Stomach smooth muscle (tissue), 2 donors: ENCODE measurements around the gene ATP9B.

Experiments used
- H3K27ac ChIP-seq: one replicate; pipeline ENCODE4 v1.7.0; 2013; ENCODE audit warnings: mild to moderate bottlenecking, low read length, inconsistent platforms
- H3K27me3 ChIP-seq, 2 donors: one replicate each; pipeline ENCODE4 v1.7.0; 2013; ENCODE audit warnings: low read length in 2 of 2; ENCODE audit not compliant: insufficient read depth in 2 of 2, control insufficient read depth in 1 of 2
- H3K36me3 ChIP-seq, 2 donors: one replicate each; pipeline ENCODE4 v1.7.0; 2013; ENCODE audit warnings: low read length in 2 of 2; ENCODE audit not compliant: control insufficient read depth in 2 of 2, insufficient read depth in 2 of 2
- H3K4me1 ChIP-seq: one replicate; pipeline ENCODE4 v1.7.0; 2013; ENCODE audit warnings: low read length; ENCODE audit not compliant: control insufficient read depth, insufficient read depth
- H3K4me3 ChIP-seq, 2 donors: one replicate each; pipeline ENCODE4 v1.7.0; 2013; ENCODE audit warnings: low read length in 2 of 2
- H3K9ac ChIP-seq, 2 donors: one replicate each; pipeline ENCODE4 v1.7.0; 2013; ENCODE audit warnings: low read length in 2 of 2, mild to moderate bottlenecking in 1 of 2
- H3K9me3 ChIP-seq, 2 donors: one replicate each; pipeline ENCODE4 v1.7.0; 2013; ENCODE audit warnings: low read length in 2 of 2; ENCODE audit not compliant: control insufficient read depth in 2 of 2
- donor health status: healthy.
- donor health status: Pancreatic carcinoma.

The ATP9B gene

DNA sequence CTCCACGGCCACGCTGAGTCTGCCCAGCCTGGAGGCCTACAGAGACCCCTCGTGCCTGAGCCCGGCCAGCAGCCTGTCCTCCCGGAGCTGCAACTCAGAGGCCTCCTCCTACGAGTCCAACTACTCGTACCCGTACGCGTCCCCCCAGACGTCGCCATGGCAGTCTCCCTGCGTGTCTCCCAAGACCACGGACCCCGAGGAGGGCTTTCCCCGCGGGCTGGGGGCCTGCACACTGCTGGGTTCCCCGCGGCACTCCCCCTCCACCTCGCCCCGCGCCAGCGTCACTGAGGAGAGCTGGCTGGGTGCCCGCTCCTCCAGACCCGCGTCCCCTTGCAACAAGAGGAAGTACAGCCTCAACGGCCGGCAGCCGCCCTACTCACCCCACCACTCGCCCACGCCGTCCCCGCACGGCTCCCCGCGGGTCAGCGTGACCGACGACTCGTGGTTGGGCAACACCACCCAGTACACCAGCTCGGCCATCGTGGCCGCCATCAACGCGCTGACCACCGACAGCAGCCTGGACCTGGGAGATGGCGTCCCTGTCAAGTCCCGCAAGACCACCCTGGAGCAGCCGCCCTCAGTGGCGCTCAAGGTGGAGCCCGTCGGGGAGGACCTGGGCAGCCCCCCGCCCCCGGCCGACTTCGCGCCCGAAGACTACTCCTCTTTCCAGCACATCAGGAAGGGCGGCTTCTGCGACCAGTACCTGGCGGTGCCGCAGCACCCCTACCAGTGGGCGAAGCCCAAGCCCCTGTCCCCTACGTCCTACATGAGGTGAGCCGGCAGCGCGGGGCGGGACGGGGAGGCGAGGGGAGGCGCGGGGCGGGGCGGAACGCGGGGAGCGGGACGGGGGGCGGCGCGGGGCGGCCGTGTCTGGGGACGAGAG is 341.8 kb downstream of the ATP9B start:
- Histone ChIP-seq H3K27ac (no peak overlapping the region), H3K4me1 (peaks cover under 1% of the 10 kb centered on the region), H3K36me3 (peaks cover 3 to 18% of the 10 kb centered on the region in 2 donors), H3K9me3 (no peaks in the 10 kb centered on the region), H3K4me3 (no peak overlapping the region), H3K9ac (no peak overlapping the region), H3K27me3 (no peaks in the 10 kb centered on the region)

DNA sequence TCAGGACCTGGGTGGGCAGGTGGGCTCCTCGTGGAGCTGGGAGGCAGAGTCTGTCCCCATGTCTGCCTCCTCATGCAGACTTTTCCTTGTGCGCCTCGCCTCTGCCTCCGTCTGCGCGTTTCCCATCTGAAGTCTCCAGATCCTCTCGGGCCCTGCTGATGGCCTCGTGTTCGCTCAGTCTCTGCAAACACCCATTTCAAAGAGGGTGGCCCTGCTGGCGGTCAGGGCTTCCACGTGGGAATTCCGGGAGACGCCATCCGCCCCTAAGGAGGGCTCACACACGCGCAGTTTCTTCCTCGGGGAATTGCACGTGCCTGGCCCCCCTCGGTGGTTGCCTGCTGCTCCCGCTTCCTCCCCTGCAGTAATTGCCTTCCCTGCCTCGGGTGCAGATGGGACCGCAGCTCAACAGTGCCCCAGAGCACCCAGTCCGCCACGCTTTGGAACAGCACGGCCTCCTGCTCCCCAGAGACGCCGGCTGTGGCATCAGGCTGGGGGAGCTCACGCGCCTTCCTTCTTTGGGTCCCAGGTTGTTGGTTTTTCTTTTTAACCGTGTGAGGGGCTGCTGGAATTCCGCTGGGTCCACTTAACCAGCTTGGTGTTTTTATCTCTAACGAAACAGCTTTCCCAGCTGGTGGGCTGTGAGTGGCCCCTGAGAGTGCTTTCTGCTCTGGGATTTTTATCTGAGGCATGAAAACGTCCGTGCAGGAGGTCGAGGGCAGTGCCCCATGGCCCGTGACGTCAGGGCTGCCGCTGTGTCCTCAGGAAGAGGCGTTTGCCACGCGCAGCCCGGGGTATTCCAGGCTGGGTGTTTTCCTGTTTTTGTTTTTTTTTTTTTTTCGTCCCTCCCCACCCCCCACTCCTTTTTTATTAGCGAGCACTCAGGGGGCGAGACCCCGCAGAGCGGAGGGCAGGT is 342.7 kb downstream of the ATP9B start:
- H3K9ac ChIP-seq, result no peak overlapping the region
- no peaks in the 10 kb centered on the region for H3K27me3 ChIP-seq
- H3K4me1 ChIP-seq, result no peaks in the 10 kb centered on the region
- H3K4me3 ChIP-seq, result no peak overlapping the region
- H3K36me3 ChIP-seq, result peaks cover 3 to 18% of the 10 kb centered on the region in 2 donors
- H3K27ac ChIP-seq, result no peak overlapping the region
- H3K9me3 ChIP-seq, result no peaks in the 10 kb centered on the region

DNA sequence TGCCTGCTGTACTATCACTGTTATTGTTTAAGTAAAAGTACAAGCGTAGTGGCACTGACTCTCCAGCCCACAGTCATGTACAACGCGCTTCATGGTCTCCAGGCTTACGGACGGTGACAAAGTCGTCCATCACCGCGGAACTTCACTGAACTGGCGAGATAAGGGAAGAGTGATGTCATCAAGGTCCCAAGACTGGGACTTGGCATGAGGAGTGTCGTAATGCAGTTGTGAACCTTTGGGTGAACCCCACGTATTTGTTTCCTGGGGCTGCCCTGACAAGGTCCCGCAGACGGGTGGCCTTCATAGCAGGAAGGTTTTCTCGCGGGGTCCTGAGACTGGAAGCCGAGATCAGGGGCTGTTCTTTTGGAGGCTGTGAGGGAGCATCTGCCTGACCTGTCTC is 343.8 kb downstream of the ATP9B start:
- Histone ChIP-seq H3K4me3 (no peak overlapping the region), H3K27ac (no peak overlapping the region), H3K4me1 (no peaks in the 10 kb centered on the region), H3K36me3 (peaks cover 3 to 18% of the 10 kb centered on the region in 2 donors), H3K9ac (no peak overlapping the region), H3K27me3 (no peaks in the 10 kb centered on the region), H3K9me3 (no peaks in the 10 kb centered on the region)

DNA sequence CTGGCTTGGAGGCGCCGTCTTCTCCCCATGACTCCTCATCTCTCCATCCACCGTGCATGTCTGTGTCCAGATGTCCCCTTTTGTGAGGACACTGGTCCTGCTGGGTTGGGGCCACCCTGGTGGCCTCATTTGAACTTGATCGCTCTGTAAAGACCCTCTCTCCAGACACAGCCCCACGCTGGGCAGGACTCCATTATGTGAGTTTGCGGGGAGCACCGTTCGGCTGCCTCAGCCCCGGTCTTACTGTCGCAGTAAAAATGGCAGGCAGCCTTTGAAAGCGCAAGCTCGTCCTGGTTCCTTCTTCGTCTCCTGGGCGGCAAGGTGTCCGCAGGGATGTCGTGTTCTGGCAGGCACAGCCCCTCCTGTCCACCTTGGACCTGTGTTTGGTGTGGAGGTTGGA is 344.2 kb downstream of the ATP9B start:
- H3K36me3 ChIP-seq, result peaks cover 3 to 18% of the 10 kb centered on the region in 2 donors
- no peaks in the 10 kb centered on the region for H3K9me3 ChIP-seq
- no peaks in the 10 kb centered on the region for H3K27me3 ChIP-seq
- no peak overlapping the region for H3K9ac ChIP-seq
- H3K4me1 ChIP-seq, result peaks cover 2% of the 10 kb centered on the region
- H3K4me3 ChIP-seq, result no peak overlapping the region
- no peak overlapping the region for H3K27ac ChIP-seq

DNA sequence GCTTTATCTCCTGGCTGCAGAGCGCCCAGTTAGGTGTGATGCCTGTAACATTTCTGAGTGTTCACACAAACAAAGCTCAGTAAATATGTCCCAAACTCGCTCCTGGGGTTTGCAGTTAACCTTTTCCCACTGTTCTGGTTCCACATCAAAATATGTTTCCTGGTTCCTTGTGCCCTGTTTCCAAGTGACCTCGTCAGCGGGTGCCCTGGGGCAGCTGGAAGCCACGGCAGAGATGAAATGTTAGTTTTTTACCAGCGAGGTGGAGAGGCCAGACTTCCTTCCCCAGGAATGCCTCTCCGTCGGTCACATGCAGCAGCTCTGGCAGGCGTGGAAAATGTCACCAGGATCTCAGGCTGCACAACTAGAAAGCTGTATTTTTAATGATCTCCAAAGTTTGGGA is 344.7 kb downstream of the ATP9B start:
- Histone ChIP-seq H3K9me3 (no peaks in the 10 kb centered on the region), H3K27ac (no peak overlapping the region), H3K4me3 (no peak overlapping the region), H3K9ac (no peak overlapping the region), H3K27me3 (no peaks in the 10 kb centered on the region), H3K36me3 (peaks cover 3 to 16% of the 10 kb centered on the region in 2 donors), H3K4me1 (peaks cover 6% of the 10 kb centered on the region)

DNA sequence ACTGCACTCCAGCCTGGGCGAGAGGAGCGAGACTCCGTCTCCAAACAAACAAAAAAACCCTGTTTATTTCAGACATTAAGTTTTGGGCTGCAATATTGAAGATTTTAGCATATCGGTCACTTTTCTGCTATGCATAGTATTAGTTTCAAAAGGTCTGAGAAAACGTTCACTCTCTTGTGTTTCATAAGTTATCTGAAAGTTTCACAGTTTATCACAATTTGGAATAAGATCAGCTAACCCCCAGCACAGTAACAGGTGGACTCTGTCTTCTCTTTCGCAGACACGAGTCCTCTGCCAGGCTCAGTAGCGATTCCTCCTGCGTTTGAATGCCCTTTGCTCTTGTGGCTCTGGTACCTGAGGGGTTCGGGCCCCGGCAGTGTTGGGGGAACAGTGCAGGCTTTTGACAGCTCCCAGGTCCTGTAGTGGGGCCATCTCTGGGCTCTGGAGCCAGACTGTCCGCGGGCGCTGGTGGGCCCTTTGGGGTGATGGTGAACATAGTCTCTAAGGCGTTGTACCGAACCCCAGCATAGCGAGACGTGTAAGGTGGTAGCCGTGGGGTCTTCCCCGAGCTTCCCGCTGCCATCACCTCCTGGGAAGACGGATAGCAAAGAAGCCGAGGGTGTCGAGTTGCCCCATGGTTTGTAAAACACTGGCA is 347.0 kb downstream of the ATP9B start:
- H3K4me1 ChIP-seq, result peaks cover 6% of the 10 kb centered on the region
- peaks cover 5 to 19% of the 10 kb centered on the region in 2 donors for H3K36me3 ChIP-seq

DNA sequence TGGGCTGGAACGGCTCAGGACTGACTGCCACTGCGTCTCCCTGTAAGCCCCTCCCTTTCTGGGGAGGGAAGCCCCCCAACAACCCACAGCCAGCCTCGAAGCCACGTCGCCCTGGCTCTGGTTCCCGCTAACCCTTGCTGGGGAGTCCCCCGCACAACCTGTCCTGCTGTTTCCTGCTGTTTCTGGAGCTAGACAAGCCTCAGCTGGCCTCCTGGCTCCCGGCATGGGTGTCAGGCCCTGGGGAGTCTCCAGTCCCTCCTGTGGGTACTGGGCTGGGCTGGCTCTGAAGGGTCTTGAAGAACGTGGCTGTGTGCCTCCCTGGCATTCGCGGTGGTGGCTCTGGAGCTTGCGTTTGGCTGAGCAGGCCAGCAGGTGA is 347.5 kb downstream of the ATP9B start:
- Histone ChIP-seq H3K27me3 (no peaks in the 10 kb centered on the region), H3K36me3 (peaks cover 9 to 21% of the 10 kb centered on the region in 2 donors), H3K27ac (no peak overlapping the region), H3K4me1 (peaks cover 6% of the 10 kb centered on the region), H3K4me3 (no peak overlapping the region), H3K9me3 (no peaks in the 10 kb centered on the region), H3K9ac (no peak overlapping the region)

More for the DNA sequence above, 347.0 kb downstream of the ATP9B start:
- Histone ChIP-seq H3K4me3 (no peak overlapping the region), H3K9ac (no peak overlapping the region), H3K9me3 (no peaks in the 10 kb centered on the region), H3K27me3 (no peaks in the 10 kb centered on the region), H3K27ac (no peak overlapping the region)

DNA sequence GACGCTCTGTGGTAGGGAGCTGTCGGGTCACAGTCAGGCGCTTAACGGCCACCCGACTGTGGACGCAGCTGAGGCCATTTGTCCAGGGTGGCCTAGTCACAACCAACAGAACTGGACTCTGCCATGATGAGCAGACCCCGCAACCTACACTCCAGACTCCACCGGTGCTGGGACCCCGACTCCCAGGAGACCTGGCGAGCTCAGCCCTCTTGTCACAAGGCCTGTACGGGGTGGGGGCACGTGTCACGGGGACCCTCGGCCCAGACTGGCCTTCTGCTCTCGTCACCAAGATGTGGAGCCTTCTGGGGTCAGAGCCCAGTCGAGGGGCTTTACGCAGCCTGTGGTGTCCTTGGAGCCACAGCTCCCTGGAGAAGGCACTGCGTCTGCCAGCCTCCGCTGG is 349.0 kb downstream of the ATP9B start:
- Histone ChIP-seq H3K36me3 (peaks cover 9 to 15% of the 10 kb centered on the region in 2 donors), H3K4me1 (peaks cover 11% of the 10 kb centered on the region), H3K27ac (no peak overlapping the region), H3K9me3 (no peaks in the 10 kb centered on the region), H3K27me3 (no peaks in the 10 kb centered on the region), H3K9ac (no peak overlapping the region), H3K4me3 (no peak overlapping the region)

DNA sequence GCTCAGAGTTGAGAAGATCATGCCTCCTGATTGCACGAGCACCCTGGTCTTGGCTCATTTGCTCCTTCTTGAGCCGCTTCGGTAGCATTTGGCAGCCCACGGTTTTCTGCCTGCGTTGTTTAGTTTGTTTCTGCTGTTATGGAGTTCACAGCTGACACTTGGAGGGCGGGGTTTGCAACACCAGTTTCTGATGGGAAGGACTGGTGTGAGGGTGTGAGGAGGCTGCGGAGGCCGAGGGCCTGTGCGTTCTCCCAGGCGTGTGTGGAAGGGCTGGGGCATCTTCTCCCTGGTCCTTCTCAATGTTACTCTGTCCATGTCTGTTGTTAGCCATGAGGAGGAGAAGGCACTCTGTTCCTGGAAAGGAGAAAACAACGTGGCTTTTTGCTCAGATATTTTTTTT is 349.4 kb downstream of the ATP9B start:
- Histone ChIP-seq H3K9me3 (no peaks in the 10 kb centered on the region), H3K27me3 (no peaks in the 10 kb centered on the region), H3K36me3 (peaks cover 9 to 13% of the 10 kb centered on the region in 2 donors), H3K27ac (no peak overlapping the region), H3K9ac (no peak overlapping the region), H3K4me1 (peaks cover 15% of the 10 kb centered on the region), H3K4me3 (no peak overlapping the region)

DNA sequence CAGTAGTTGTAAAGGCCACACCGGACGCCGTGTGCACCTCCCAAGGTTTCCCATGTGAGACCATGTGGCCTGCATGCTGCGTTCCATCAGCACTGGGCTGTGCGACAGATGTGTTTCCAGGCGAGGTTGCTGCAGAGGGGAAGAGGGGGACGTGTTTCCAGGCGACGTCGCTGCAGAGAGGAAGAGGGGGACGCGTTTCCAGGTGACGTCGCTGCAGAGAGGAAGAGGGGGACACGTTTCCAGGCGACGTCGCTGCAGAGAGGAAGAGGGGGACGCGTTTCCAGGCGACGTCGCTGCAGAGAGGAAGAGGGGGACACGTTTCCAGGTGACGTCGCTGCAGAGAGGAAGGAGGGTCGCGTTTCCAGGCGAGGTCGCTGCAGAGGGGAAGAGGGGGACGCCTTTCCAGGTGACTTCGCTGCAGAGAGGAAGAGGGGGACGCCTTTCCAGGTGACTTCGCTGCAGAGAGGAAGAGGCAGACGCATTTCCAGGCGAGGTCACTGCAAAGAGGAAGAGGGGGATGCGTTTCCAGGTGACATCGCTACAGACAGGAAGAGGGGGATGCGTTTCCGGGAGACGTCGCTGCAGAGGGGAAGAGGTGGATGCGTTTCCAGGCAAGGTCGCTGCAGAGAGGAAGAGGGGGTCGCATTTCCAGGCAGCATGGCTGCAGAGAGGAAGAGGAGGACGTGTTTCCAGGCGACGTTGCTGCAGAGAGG is 351.0 kb downstream of the ATP9B start:
- H3K4me3 ChIP-seq, result no peak overlapping the region
- H3K27ac ChIP-seq, result no peak overlapping the region
- peaks cover 16% of the 10 kb centered on the region for H3K4me1 ChIP-seq
- H3K9ac ChIP-seq, result no peak overlapping the region
- peaks cover 9 to 10% of the 10 kb centered on the region in 2 donors for H3K36me3 ChIP-seq
- no peaks in the 10 kb centered on the region for H3K9me3 ChIP-seq
- no peaks in the 10 kb centered on the region for H3K27me3 ChIP-seq
